Measurements from ENCODE around the gene KCNAB1.

Gene KCNAB1

GRCh38 chr3:156376199-156376598 lies 255.8 kb downstream of the KCNAB1 start:
- no peak for DNase-seq

GRCh38 chr3:156377266-156377665 lies 256.9 kb downstream of the KCNAB1 start:
- no peak for DNase-seq

- no peak for DNase-seq
Measured at GRCh38 chr3:156377718-156378117, 257.3 kb downstream of the KCNAB1 start.

GRCh38 chr3:156378871-156379270 lies 258.5 kb downstream of the KCNAB1 start:
- no peak for DNase-seq

- no peak for DNase-seq
Measured at GRCh38 chr3:156379327-156379726, 258.9 kb downstream of the KCNAB1 start.

GRCh38 chr3:156381253-156381652 lies 260.9 kb downstream of the KCNAB1 start:
- no peak for DNase-seq

- peak in 1 of 5 experiments; percentile 10 for DNase-seq
Measured at GRCh38 chr3:156382458-156383346, 262.3 kb downstream of the KCNAB1 start.

- DNase-seq, result no peak
Measured at GRCh38 chr3:156383441-156384025, 263.2 kb downstream of the KCNAB1 start.

- DNase-seq, result peak in 1 of 5 experiments; percentile 12
Measured at GRCh38 chr3:156388497-156389448, 268.4 kb downstream of the KCNAB1 start.

- no peak for DNase-seq
Measured at GRCh38 chr3:156389449-156389950, 269.1 kb downstream of the KCNAB1 start.

- DNase-seq, result no peak
Measured at GRCh38 chr3:156390846-156391245, 270.5 kb downstream of the KCNAB1 start.

GRCh38 chr3:156395961-156396710 lies 275.8 kb downstream of the KCNAB1 start:
- DNase-seq, result no peak

GRCh38 chr3:156396851-156397250 lies 276.5 kb downstream of the KCNAB1 start:
- DNase-seq, result no peak

GRCh38 chr3:156397534-156397933 lies 277.2 kb downstream of the KCNAB1 start:
- DNase-seq, result no peak

GRCh38 chr3:156400062-156400461 lies 279.7 kb downstream of the KCNAB1 start:
- no peak for DNase-seq

GRCh38 chr3:156400735-156401134 lies 280.4 kb downstream of the KCNAB1 start:
- no peak for DNase-seq

- no peak for DNase-seq
Measured at GRCh38 chr3:156404217-156404616, 283.8 kb downstream of the KCNAB1 start.

- no peak for DNase-seq
Measured at GRCh38 chr3:156406393-156406792, 286.0 kb downstream of the KCNAB1 start.

- no peak for DNase-seq
Measured at GRCh38 chr3:156407617-156408225, 287.3 kb downstream of the KCNAB1 start.

GRCh38 chr3:156409694-156410093 lies 289.3 kb downstream of the KCNAB1 start:
- no peak for DNase-seq

- DNase-seq, result no peak
Measured at GRCh38 chr3:156412600-156412999, 292.2 kb downstream of the KCNAB1 start.

Measured in T-helper 2 cell (primary cell).